Measurements from ENCODE around the gene RASA2.
"Not testable (repeated sequence)": the region's sequence is repeated elsewhere in the genome, so short reads cannot be mapped to it uniquely, and the experiment has no call there.

RASA2 gene

GRCh38 chr3:141594357-141594756, 107.5 kb downstream of the RASA2 start:
- no peak for DNase-seq

- no peak for DNase-seq
Observed at GRCh38 chr3:141597931-141598330, 111.1 kb downstream of the RASA2 start.

GRCh38 chr3:141600331-141600730, 113.5 kb downstream of the RASA2 start:
- DNase-seq: no peak

- no peak for DNase-seq
Observed at GRCh38 chr3:141602706-141603105, 115.9 kb downstream of the RASA2 start.

- DNase-seq: no peak
Observed at GRCh38 chr3:141603473-141604035, 116.7 kb downstream of the RASA2 start.

- DNase-seq: no peak
Observed at GRCh38 chr3:141605883-141606282, 119.1 kb downstream of the RASA2 start.

GRCh38 chr3:141608438-141608837, 121.6 kb downstream of the RASA2 start:
- no peak for DNase-seq

GRCh38 chr3:141610939-141611338, 124.1 kb downstream of the RASA2 start:
- DNase-seq: no peak

GRCh38 chr3:141618103-141618910, 131.5 kb downstream of the RASA2 start:
- DNase-seq: no peak

- no peak for DNase-seq
Observed at GRCh38 chr3:141618938-141619337, 132.1 kb downstream of the RASA2 start.

GRCh38 chr3:141619450-141619849, 132.6 kb downstream of the RASA2 start:
- no peak for DNase-seq

GRCh38 chr3:141623691-141624090, 136.9 kb downstream of the RASA2 start:
- no peak for DNase-seq

GRCh38 chr3:141625506-141625905, 138.7 kb downstream of the RASA2 start:
- no peak for DNase-seq

GRCh38 chr3:141628334-141628733, 141.5 kb downstream of the RASA2 start:
- DNase-seq: not testable (repeated sequence)

GRCh38 chr3:141628868-141629441, 142.1 kb downstream of the RASA2 start:
- DNase-seq: not testable (repeated sequence)

GRCh38 chr3:141629976-141630375, 143.1 kb downstream of the RASA2 start:
- DNase-seq: no peak

GRCh38 chr3:141632779-141633374, 146.1 kb downstream of the RASA2 start:
- no peak for DNase-seq

- DNase-seq: no peak
Observed at GRCh38 chr3:141642215-141642614, 155.4 kb downstream of the RASA2 start.

- DNase-seq: no peak
Observed at GRCh38 chr3:141643391-141643790, 156.6 kb downstream of the RASA2 start.

GRCh38 chr3:141643796-141644195, 157.0 kb downstream of the RASA2 start:
- no peak for DNase-seq

- DNase-seq: peak; percentile 35
Observed at GRCh38 chr3:141644931-141645330, 158.1 kb downstream of the RASA2 start.

- peak; percentile 52 for DNase-seq
Observed at GRCh38 chr3:141646760-141647561, 160.1 kb downstream of the RASA2 start.

GRCh38 chr3:141647562-141647915, 160.7 kb downstream of the RASA2 start:
- no peak for DNase-seq
